Bronchial epithelial cell (primary cell): ENCODE measurements around the gene ASIC1. TPM values are rescaled to one million over a fixed set of nuclear protein-coding genes. Genes with fewer than 3 reads are reported as not detected.
"Not testable (repeated sequence)": the region's sequence is repeated elsewhere in the genome, so short reads cannot be mapped to it uniquely, and the experiment has no call there.

Source experiments
- DNase-seq: peaks from one replicate; pipeline ENCODE4 v3.0.0-alpha.2; 2010; ENCODE audit warnings: low read depth
- FAIRE-seq: peaks from 2 replicates; lab custom pipeline; 2011; peaks lifted over from hg19 to GRCh38; lab: Jason Lieb, UNC
- H3K27me3 ChIP-seq: 2 replicates; pipeline ENCODE4 v1.5.1; 2011; ENCODE audit warnings: low read length; ENCODE audit not compliant: control insufficient read depth, insufficient read depth
- H3K36me3 ChIP-seq: 2 replicates; pipeline ENCODE4 v1.5.1; 2011; ENCODE audit warnings: low read length; ENCODE audit not compliant: control insufficient read depth, insufficient read depth
- H3K4me3 ChIP-seq: 2 replicates; pipeline ENCODE4 v1.5.1; 2011; ENCODE audit warnings: mild to moderate bottlenecking, low read depth, low read length, control low read depth
- CTCF ChIP-seq: IDR thresholded peaks from 2 replicates; pipeline ENCODE4 v1.5.1; 2011; ENCODE audit warnings: mild to moderate bottlenecking, moderate library complexity, low read length, control low read depth, inconsistent platforms; ENCODE audit not compliant: insufficient read depth, severe bottlenecking
- total RNA-seq: library from RNA; depleted of rRNA; stranded (reverse); fragments of >200 nt; gene quantifications from 2 replicates; pipeline ENCODE4 v1.2.1, GENCODE V29; 2014

ASIC1 gene
- total RNA-seq, 1 donor from 2014 or later = 1.3 TPM

GRCh38 chr12:50077099-50077498, 19.7 kb downstream of the ASIC1 start:
- no peak for TF ChIP-seq CTCF
- Histone ChIP-seq H3K4me3 (no peak overlapping the region), H3K36me3 (no peaks in the 10 kb centered on the region), H3K27me3 (no peaks in the 10 kb centered on the region)
- DNase-seq (no peak), FAIRE-seq (no peak)

GRCh38 chr12:50078281-50078680, 20.9 kb downstream of the ASIC1 start:
- FAIRE-seq = no peak
- no peak for TF ChIP-seq CTCF
- H3K4me3 ChIP-seq = no peak overlapping the region

GRCh38 chr12:50079771-50080170, 22.4 kb downstream of the ASIC1 start:
- Histone ChIP-seq H3K27me3 (no peaks in the 10 kb centered on the region), H3K36me3 (no peaks in the 10 kb centered on the region), H3K4me3 (no peak overlapping the region)
- TF ChIP-seq CTCF = no peak
- no peak for DNase-seq
- FAIRE-seq = no peak

More at GRCh38 chr12:50078281-50078680, 20.9 kb downstream of the ASIC1 start:
- no peaks in the 10 kb centered on the region for H3K27me3 ChIP-seq
- H3K36me3 ChIP-seq = no peaks in the 10 kb centered on the region
- DNase-seq = no peak

GRCh38 chr12:50081096-50081808, 23.9 kb downstream of the ASIC1 start:
- Histone ChIP-seq H3K4me3 (no peak overlapping the region), H3K36me3 (no peaks in the 10 kb centered on the region), H3K27me3 (no peaks in the 10 kb centered on the region)
- DNase-seq (no peak), FAIRE-seq (no peak)
- TF ChIP-seq CTCF = no peak

GRCh38 chr12:50082644-50083043, 25.2 kb downstream of the ASIC1 start:
- Histone ChIP-seq H3K36me3 (peaks cover 1% of the 10 kb centered on the region), H3K27me3 (no peaks in the 10 kb centered on the region), H3K4me3 (no peak overlapping the region)
- DNase-seq (no peak), FAIRE-seq (no peak)
- no peak for TF ChIP-seq CTCF

GRCh38 chr12:50083301-50083700, 25.9 kb downstream of the ASIC1 start:
- DNase-seq (no peak), FAIRE-seq (no peak)
- H3K4me3 ChIP-seq = no peak overlapping the region
- TF ChIP-seq CTCF = no peak
- peaks cover 1% of the 10 kb centered on the region for H3K36me3 ChIP-seq
- no peaks in the 10 kb centered on the region for H3K27me3 ChIP-seq

GRCh38 chr12:50084409-50084774, 27.0 kb downstream of the ASIC1 start:
- not testable (repeated sequence) for FAIRE-seq, DNase-seq, H3K36me3 ChIP-seq, H3K27me3 ChIP-seq
- H3K4me3 ChIP-seq = peak overlapping the region; percentile 55
